ENCODE measurements around the gene PPP2R2B.

DNA sequence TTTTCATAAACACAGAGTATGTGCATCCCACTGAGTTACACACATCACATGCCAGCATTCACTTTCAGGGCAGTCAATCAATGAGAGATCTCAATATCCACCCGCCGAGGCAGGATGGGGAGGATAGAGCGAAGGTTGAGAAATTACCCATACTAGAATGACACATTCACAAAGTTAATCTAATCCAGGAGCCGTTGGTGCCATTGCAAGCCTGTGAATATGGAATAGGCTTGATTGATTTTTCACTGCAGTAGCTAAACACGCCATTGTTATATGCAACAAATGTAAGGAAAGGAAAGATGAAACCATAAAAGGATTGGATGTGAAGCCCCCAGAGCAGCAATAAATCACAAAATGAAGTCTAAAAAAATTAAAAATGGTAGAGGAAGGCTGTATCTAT, 194.7 kb downstream of the PPP2R2B start:
- TF ChIP-seq CTCF (IDR thresholded peaks at IDR 0.05) (no peak), POLR2A (IDR thresholded peaks at IDR 0.05) (no peak)

All from heart left ventricle (tissue), 13 donors.